B cell (primary cell): Measurements from ENCODE around the gene TLDC2. TPM values are rescaled to one million over a fixed set of nuclear protein-coding genes. Genes with fewer than 3 reads are reported as not detected.

Experiments used
- ATAC-seq: fragments of 200-7000 bp; cut with Tn5 transposase; one replicate; pipeline ENCODE4 v1.10.0; 2021; ENCODE audit warnings: low read depth, mild to moderate bottlenecking, moderate number of reproducible peaks, moderate library complexity
- CTCF ChIA-PET: fragments of 350-600 bp; sonication (Branson Sonifier 250); formaldehyde crosslinking; loops from one replicate; lab custom pipeline; 2021; ENCODE audit warnings: antibody characterized with exemption, inconsistent platforms; lab: Charles Lee
- POLR2A ChIA-PET: fragments of 350-600 bp; sonication (Branson Sonifier 250); formaldehyde crosslinking; loops from one replicate; lab custom pipeline; 2021; ENCODE audit warnings: antibody characterized with exemption; lab: Charles Lee
- DNase-seq: peaks from one replicate; pipeline ENCODE4 v3.0.0; 2013
- H2AFZ ChIP-seq: 2 replicates; pipeline ENCODE4 v1.6.1; 2012; ENCODE audit warnings: mild to moderate bottlenecking, low read depth, low read length; ENCODE audit not compliant: insufficient read depth, poor library complexity, severe bottlenecking
- H3K27ac ChIP-seq, 2 donors: 1 replicate in 1 of 2; 2 replicates in 1 of 2; pipeline ENCODE4 v1.5.1; 2012 to 2013; ENCODE audit warnings: low read length in 2 of 2, mild to moderate bottlenecking in 2 of 2, moderate library complexity in 1 of 2
- H3K27me3 ChIP-seq, 4 experiments: fragments of 200-600 bp in 1 of 4; sonication (generic) in 1 of 4; replicated peaks in 1 of 4; 1 replicate in 2 of 4; 2 replicates in 2 of 4; pipeline versions ENCODE4 v1.6.1 to v1.7.0; 2013 to 2016; ENCODE audit warnings: low read length in 3 of 4, mild to moderate bottlenecking in 2 of 4, mixed read lengths in 1 of 4, moderate library complexity in 1 of 4; ENCODE audit not compliant: insufficient read depth in 4 of 4, control insufficient read depth in 3 of 4; ENCODE audit errors: control extremely low read depth in 1 of 4
- H3K36me3 ChIP-seq, 2 experiments: replicated peaks in 1 of 2; 1 replicate in 1 of 2; 2 replicates in 1 of 2; pipeline versions ENCODE4 v1.6.1 to v1.7.1; 2013; ENCODE audit warnings: low read length in 1 of 2; ENCODE audit not compliant: insufficient read depth in 2 of 2, control insufficient read depth in 1 of 2; ENCODE audit errors: control extremely low read depth in 1 of 2, extremely low read depth in 1 of 2
- H3K4me1 ChIP-seq, 2 donors: fragments of 200-600 bp in 1 of 2; sonication (generic) in 1 of 2; 1 replicate in 1 of 2; 2 replicates in 1 of 2; pipeline versions ENCODE4 v1.5.1 to v1.6.1; 2013 to 2017; ENCODE audit warnings: low read length in 2 of 2; ENCODE audit not compliant: control insufficient read depth in 2 of 2, insufficient read depth in 2 of 2
- H3K4me2 ChIP-seq: replicated peaks from 2 replicates; pipeline ENCODE3; 2012; ENCODE audit warnings: mild to moderate bottlenecking, low read depth, low read length; ENCODE audit not compliant: poor library complexity, severe bottlenecking
- H3K4me3 ChIP-seq, 5 experiments: fragments of 200-600 bp in 1 of 5; sonication (generic) in 1 of 5; 1 replicate in 3 of 5; 2 replicates in 2 of 5; pipeline versions ENCODE4 v1.5.1 to v1.7.0; 2011 to 2016; ENCODE audit warnings: low read length in 4 of 5, mild to moderate bottlenecking in 4 of 5, low read depth in 2 of 5, control low read depth in 1 of 5, moderate library complexity in 1 of 5; ENCODE audit not compliant: insufficient read depth in 1 of 5; ENCODE audit errors: control extremely low read depth in 1 of 5, extremely low read depth in 1 of 5
- H3K79me2 ChIP-seq: fragments of 200-600 bp; sonication (generic); one replicate; pipeline ENCODE4 v1.6.0; 2016; ENCODE audit warnings: low read length; ENCODE audit not compliant: control insufficient read depth, insufficient read depth
- H3K9ac ChIP-seq: fragments of 200-600 bp; sonication (generic); 2 replicates; pipeline ENCODE4 v1.6.1; 2017; ENCODE audit warnings: mild to moderate bottlenecking, low read length, moderate library complexity
- H3K9me3 ChIP-seq, 3 donors: one replicate each; pipeline versions ENCODE4 v1.6.1 to v1.7.1; 2013; ENCODE audit warnings: low read length in 2 of 3; ENCODE audit not compliant: control insufficient read depth in 2 of 3, insufficient read depth in 1 of 3; ENCODE audit errors: control extremely low read depth in 1 of 3
- H4K20me1 ChIP-seq: 2 replicates; pipeline ENCODE4 v1.6.0; 2012; ENCODE audit warnings: mild to moderate bottlenecking, low read length; ENCODE audit not compliant: insufficient read depth, control insufficient read depth, poor library complexity, severe bottlenecking
- H3K27ac Mint-ChIP-seq: one replicate; pipeline ENCODE4 v1.8.0; 2021; ENCODE audit warnings: mixed read lengths
- H3K27me3 Mint-ChIP-seq: one replicate; pipeline ENCODE4 v1.8.0; 2021; ENCODE audit warnings: mixed read lengths
- H3K4me1 Mint-ChIP-seq: one replicate; pipeline ENCODE4 v1.8.0; 2021; ENCODE audit warnings: mixed read lengths
- H3K4me3 Mint-ChIP-seq: one replicate; pipeline ENCODE4 v1.8.0; 2021; ENCODE audit warnings: mixed read lengths
- H3K9me3 Mint-ChIP-seq: one replicate; pipeline ENCODE4 v1.8.0; 2022; ENCODE audit warnings: mixed read lengths; ENCODE audit not compliant: insufficient read depth
- CTCF ChIP-seq: fragments of 200-600 bp; IDR thresholded peaks from one replicate; pipeline ENCODE4 v1.8.0; 2022; ENCODE audit warnings: antibody characterized with exemption, mild to moderate bottlenecking
- EZH2 ChIP-seq: IDR thresholded peaks from 2 replicates; pipeline ENCODE4 v1.6.1; 2012; ENCODE audit warnings: borderline replicate concordance, low read depth, mild to moderate bottlenecking, moderate library complexity, low read length; ENCODE audit not compliant: insufficient read depth, poor library complexity, severe bottlenecking
- WGBS: methylation state at CpG from one replicate; pipeline ENCODE4 v1.1.5; 2013; ENCODE audit warnings: missing lambda C conversion rate; ENCODE audit not compliant: insufficient coverage; 5-methylcytosine and 5-hydroxymethylcytosine counted together
- intact Hi-C: fragments of 100-400 bp; cut with micrococcal nuclease; formaldehyde crosslinking; loops from one replicate; pipeline ENCODE4 v1.10.0; 2022
- polyA plus RNA-seq: library from polyadenylated mRNA; depleted of rRNA; stranded (reverse); fragments of >200 nt; gene quantifications from 2 replicates; pipeline ENCODE4 v1.2.3, GENCODE V29; 2012
- total RNA-seq, 2 donors: library from RNA; stranded (reverse); fragments of 120-200 nt in 1 of 2; gene quantifications; 1 replicate in 1 of 2; 2 replicates in 1 of 2; pipeline versions ENCODE4 v1.2.3 to v1.2.4, GENCODE V29; 2013 to 2022

The TLDC2 gene
- total and polyA plus RNA-seq, 2 donors (not counting 1 experiment from before 2014, with no cell fraction given) = 0.13 TPM; not detected in 1

DNA sequence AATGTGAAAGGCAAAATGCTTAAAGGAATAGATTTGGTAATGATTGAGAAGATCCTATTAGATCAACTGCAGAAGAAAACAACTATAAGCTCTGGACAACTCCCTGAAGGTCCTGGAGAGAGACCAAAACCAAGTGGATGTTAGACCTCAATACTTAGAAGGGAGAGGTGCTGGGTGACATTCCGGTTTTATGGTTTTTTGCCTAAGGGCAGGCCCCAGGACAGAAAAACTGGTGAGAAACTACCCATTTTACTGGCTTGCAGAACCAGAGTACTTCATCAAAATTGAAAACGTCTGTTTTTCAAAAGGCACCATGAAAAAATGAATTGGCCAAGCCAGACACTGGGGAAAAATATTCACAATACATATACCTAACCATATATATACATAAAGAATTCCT, 49.3 kb downstream of the TLDC2 start:
- no peak overlapping the region for H3K27ac ChIP-seq
- H4K20me1 ChIP-seq = no peaks in the 10 kb centered on the region
- H3K4me3 ChIP-seq = no peak overlapping the region
- DNase-seq = no peak
- H3K9ac ChIP-seq = no peak overlapping the region
- ChIA-PET POLR2A (no interaction called here), CTCF (no interaction called here)
- H3K79me2 ChIP-seq = no peaks in the 10 kb centered on the region
- H3K36me3 ChIP-seq = peaks cover 2 to 26% of the 10 kb centered on the region in 2 experiments
- Mint-ChIP-seq H3K27ac (no peak overlapping the region), H3K4me3 (no peak overlapping the region), H3K9me3 (no peaks in the 10 kb centered on the region), H3K4me1 (peaks cover 8% of the 10 kb centered on the region), H3K27me3 (no peaks in the 10 kb centered on the region)
- peaks cover 3 to 4% of the 10 kb centered on the region in 2 donors for H3K4me1 ChIP-seq
- H3K4me2 ChIP-seq = no peak overlapping the region
- no peaks in the 10 kb centered on the region for H3K27me3 ChIP-seq
- TF ChIP-seq EZH2 = no peak
- no peak for TF ChIP-seq CTCF
- ATAC-seq = no peak
- intact Hi-C loops = no loop called here
- 100% methylated on average over 2 of the region's 2 CpGs for WGBS
- H3K9me3 ChIP-seq = no peaks in the 10 kb centered on the region
- no peak overlapping the region for H2AFZ ChIP-seq

GRCh38 chr20:36926653-36927200, 50.8 kb downstream of the TLDC2 start:
- no peak overlapping the region for H3K9ac ChIP-seq
- H3K36me3 ChIP-seq = peaks cover 2 to 34% of the 10 kb centered on the region in 2 experiments
- no peak overlapping the region for H3K4me3 ChIP-seq
- Mint-ChIP-seq H3K27me3 (no peaks in the 10 kb centered on the region), H3K4me3 (no peak overlapping the region), H3K4me1 (peaks cover 8% of the 10 kb centered on the region), H3K27ac (no peak overlapping the region), H3K9me3 (no peaks in the 10 kb centered on the region)
- ATAC-seq (no peak), DNase-seq (no peak)
- no peaks in the 10 kb centered on the region for H3K27me3 ChIP-seq
- peak overlapping the region in 1 of 2 donors; percentile 9 for H3K27ac ChIP-seq
- H3K4me1 ChIP-seq = peaks cover 3 to 4% of the 10 kb centered on the region in 2 donors
- H3K4me2 ChIP-seq = no peak overlapping the region
- no peak overlapping the region for H2AFZ ChIP-seq
- no peaks in the 10 kb centered on the region for H3K9me3 ChIP-seq
- H4K20me1 ChIP-seq = no peaks in the 10 kb centered on the region
- POLR2A ChIA-PET = no interaction called here
- TF ChIP-seq EZH2 = no peak
- TF ChIP-seq CTCF = no peak
- no peaks in the 10 kb centered on the region for H3K79me2 ChIP-seq
- no CpG with 5 or more reads among the region's 6 CpGs for WGBS
- intact Hi-C loops = no loop called here
- CTCF ChIA-PET = no interaction called here
